Activated CD8-positive, alpha-beta T cell treated with anti-CD3 and anti-CD28 coated beads for 36 hours (primary cell): ENCODE results near the gene SLC35B2. TPM values are rescaled to one million over a fixed set of nuclear protein-coding genes. Genes with fewer than 3 reads are reported as not detected.
A peak's percentile ranks its signal among the peaks of the same experiment; 100 is the strongest.

Experiments
- ATAC-seq: fragments of 200-7000 bp; cut with Tn5 transposase; one replicate; pipeline ENCODE4 v1.10.0; 2021; ENCODE audit warnings: mild to moderate bottlenecking, moderate library complexity
- CTCF ChIA-PET: fragments of 350-600 bp; sonication (Branson Sonifier 250); formaldehyde crosslinking; loops from one replicate; lab custom pipeline; 2021; ENCODE audit warnings: antibody characterized with exemption; lab: Charles Lee
- POLR2A ChIA-PET: fragments of 350-600 bp; sonication (Branson Sonifier 250); formaldehyde crosslinking; loops from one replicate; lab custom pipeline; 2021; ENCODE audit warnings: antibody characterized with exemption; lab: Charles Lee
- DNase-seq: peaks from one replicate; pipeline ENCODE4 v3.0.0-alpha.2; 2020
- H3K27ac Mint-ChIP-seq: one replicate; pipeline ENCODE4 v1.8.0; 2021; ENCODE audit warnings: mild to moderate bottlenecking, mixed read lengths
- H3K27me3 Mint-ChIP-seq: one replicate; pipeline ENCODE4 v1.8.0; 2021; ENCODE audit warnings: mixed read lengths
- H3K36me3 Mint-ChIP-seq: one replicate; pipeline ENCODE4 v1.8.0; 2021; ENCODE audit warnings: low read depth, mixed read lengths
- H3K4me1 Mint-ChIP-seq: one replicate; pipeline ENCODE4 v1.8.0; 2021; ENCODE audit warnings: low read depth, mixed read lengths
- H3K4me3 Mint-ChIP-seq: one replicate; pipeline ENCODE4 v1.8.0; 2021; ENCODE audit warnings: mild to moderate bottlenecking, moderate library complexity, mixed read lengths
- H3K9me3 Mint-ChIP-seq: one replicate; pipeline ENCODE4 v1.8.0; 2021; ENCODE audit warnings: mixed read lengths
- intact Hi-C: fragments of 100-400 bp; cut with micrococcal nuclease; formaldehyde crosslinking; loops from one replicate; pipeline ENCODE4 v1.10.0; 2022
- total RNA-seq, 2 experiments: library from RNA; stranded (reverse); gene quantifications; one replicate each; pipeline ENCODE4 v1.2.3, GENCODE V29; 2021
- TF ChIP-seq, protein P1 (sequence below): fragments of 200-600 bp; IDR thresholded peaks from one replicate; pipeline ENCODE4 v1.8.0; 2022; ENCODE audit warnings: antibody characterized with exemption, mild to moderate bottlenecking

SLC35B2 gene
- total RNA-seq, 2 experiments from 2014 or later = 15.4 to 16.7 TPM

DNA sequence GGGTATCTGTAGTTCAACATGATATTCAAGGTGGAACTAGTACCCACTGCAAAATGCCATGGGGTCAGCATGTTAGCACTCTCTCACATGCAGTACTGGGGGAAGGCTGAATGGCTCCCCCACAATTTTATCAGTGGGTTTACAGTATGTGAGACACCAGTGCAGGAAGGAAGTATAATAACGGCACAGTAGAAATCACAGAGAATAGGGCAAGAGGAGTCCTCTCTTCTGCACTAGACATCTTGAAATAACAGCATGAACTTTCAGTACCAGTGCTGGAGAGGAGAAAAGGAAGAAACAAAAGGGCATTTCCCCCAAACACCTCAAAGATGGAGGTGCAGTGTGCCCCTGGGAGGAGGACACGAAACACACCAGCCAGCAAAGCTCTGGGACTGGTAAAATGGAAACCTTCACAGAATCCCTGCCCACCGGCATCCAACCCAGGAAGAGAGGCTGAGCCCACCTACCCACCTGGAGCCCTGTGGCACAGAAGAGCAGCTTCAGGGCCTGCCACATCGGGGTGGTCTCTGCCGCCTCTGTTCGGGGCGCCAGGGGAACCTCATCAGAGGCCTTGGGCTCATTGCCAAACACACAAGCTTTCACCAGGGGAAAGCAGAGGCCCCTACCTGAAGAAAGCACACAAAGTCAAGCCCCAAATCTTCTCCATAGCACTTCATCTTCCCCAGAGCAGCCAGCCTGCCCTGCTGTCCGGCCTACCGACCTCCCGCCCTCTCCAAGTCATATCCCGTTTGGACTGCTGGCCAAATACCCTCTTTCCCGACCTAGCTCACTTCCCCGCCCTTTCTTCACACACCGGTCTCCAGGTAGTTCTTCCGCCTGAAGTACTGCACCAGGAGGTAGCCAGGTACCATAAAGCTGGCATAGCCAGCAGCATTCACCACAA is 1.2 kb downstream of the SLC35B2 start:
- peak; percentile 41 for DNase-seq
- TF ChIP-seq, protein P1, sequence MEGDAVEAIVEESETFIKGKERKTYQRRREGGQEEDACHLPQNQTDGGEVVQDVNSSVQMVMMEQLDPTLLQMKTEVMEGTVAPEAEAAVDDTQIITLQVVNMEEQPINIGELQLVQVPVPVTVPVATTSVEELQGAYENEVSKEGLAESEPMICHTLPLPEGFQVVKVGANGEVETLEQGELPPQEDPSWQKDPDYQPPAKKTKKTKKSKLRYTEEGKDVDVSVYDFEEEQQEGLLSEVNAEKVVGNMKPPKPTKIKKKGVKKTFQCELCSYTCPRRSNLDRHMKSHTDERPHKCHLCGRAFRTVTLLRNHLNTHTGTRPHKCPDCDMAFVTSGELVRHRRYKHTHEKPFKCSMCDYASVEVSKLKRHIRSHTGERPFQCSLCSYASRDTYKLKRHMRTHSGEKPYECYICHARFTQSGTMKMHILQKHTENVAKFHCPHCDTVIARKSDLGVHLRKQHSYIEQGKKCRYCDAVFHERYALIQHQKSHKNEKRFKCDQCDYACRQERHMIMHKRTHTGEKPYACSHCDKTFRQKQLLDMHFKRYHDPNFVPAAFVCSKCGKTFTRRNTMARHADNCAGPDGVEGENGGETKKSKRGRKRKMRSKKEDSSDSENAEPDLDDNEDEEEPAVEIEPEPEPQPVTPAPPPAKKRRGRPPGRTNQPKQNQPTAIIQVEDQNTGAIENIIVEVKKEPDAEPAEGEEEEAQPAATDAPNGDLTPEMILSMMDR = no peak
- Mint-ChIP-seq H3K4me1 (peaks cover 66% of the 10 kb centered on the region), H3K4me3 (peak overlapping the region; percentile 85), H3K27ac (peak overlapping the region; percentile 85), H3K36me3 (peaks cover 43% of the 10 kb centered on the region), H3K9me3 (no peaks in the 10 kb centered on the region), H3K27me3 (no peaks in the 10 kb centered on the region)
- ChIA-PET POLR2A (interaction anchor here (0.7 to 17.2 kb wide), 17 partner anchors 7 to 102 kb away, joined by 3 to 486 read pairs (median 5); partner anchors contain the start of genes AARS2, HSP90AB1, SLC29A1 and TMEM151B), CTCF (interaction anchor here (0.9 to 3.8 kb wide), 18 partner anchors 8 to 160 kb away, joined by 3 to 47 read pairs (median 6); partner anchors contain the start of genes HSP90AB1, SLC29A1 and TMEM151B)
- ATAC-seq = peak; percentile 21
- intact Hi-C loops = no loop called here

DNA sequence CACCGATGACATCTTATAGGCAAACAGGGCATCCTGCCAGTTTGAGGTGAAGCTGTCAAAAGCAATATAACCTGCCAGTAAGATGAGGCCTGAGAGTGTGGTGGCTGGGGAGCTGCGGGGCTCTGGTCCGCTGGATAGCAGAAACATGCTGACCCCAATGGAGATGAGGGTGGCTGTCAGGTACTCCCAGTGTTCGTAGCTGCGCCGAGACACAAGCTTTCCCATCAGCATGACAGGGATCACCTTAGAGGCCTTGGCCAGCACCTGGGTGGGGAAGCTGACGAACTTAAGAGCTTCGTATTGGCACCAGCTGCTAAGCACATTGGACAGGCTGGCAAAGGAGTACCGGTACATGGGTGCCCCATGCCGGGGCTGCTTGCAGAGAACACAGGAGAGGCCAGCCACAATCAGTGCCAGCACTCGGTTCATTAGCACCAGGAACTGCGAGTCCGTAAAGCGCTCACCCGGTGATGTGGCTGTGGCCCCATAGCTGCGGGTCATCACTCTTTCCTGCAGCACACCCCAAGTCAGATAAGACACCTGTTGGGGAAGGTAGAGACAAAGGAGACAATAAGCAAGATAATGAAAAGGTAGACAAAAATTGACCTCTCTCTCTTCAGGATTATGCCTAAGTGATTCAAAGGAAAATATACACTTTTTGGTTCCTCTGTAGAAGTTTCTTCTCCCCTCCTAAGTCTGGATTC is 2.1 kb downstream of the SLC35B2 start:
- peaks cover 48% of the 10 kb centered on the region for H3K36me3 Mint-ChIP-seq
- H3K4me3 Mint-ChIP-seq = peak overlapping the region; percentile 85
- peak; percentile 1 for ATAC-seq
- CTCF ChIA-PET = interaction anchor here (1.1 to 3.8 kb wide), 7 partner anchors 8 to 160 kb away, joined by 3 to 47 read pairs (median 10); partner anchors contain the start of gene HSP90AB1
- POLR2A ChIA-PET = interaction anchor here (0.8 to 17.2 kb wide), 12 partner anchors 8 to 130 kb away, joined by 3 to 486 read pairs (median 4); partner anchors contain the start of genes AARS2, HSP90AB1 and SLC29A1
- H3K4me1 Mint-ChIP-seq = peaks cover 66% of the 10 kb centered on the region
- peak overlapping the region; percentile 85 for H3K27ac Mint-ChIP-seq
- intact Hi-C loops = no loop called here
- H3K9me3 Mint-ChIP-seq = no peaks in the 10 kb centered on the region
- no peaks in the 10 kb centered on the region for H3K27me3 Mint-ChIP-seq
- peak; percentile 41 for DNase-seq
- TF ChIP-seq, protein P1 = no peak

DNA sequence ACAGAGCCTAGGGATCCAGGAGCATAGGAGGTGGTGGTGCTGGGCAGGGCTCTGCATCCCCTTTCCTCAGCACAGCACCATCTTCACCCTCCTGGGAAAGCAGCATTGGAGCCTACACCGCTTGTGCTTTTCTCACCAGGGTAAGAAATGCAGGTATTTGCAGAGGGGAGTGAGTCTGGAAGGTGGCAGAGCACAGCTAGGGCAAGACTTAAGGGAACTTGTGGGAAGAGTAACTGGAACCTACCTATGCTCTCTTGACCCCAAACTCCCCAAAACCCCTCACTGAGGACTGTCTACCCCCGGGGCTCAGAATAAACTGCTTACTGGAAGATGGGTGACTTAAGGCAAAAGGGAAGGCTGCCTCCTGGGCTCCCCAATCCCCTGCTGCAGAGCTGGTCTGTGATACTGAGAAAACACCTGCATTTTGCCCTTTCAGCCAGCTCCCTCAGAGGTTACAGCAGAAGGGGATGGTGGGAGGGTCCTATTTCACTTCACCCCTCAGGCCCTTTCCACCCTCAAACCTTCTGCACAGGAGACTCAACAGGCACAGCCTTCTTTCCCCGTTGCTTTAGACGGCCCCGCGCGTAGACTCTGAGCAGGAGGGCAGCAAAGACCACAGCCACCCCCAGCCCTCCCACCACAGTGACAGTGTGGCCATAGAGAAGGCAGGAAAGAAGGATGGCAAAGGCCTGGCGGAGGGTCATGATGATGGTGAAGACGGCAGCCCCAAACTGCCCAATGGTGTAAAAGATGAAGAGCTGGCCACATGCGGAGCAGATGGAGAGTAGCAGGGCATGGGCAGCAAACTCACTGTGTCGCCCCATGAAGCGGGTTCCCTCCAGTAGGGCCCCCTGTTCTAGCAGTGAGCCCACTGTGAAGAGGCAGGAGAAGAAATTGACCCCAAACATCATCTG is 2.9 kb downstream of the SLC35B2 start:
- Mint-ChIP-seq H3K4me1 (peaks cover 74% of the 10 kb centered on the region), H3K36me3 (peaks cover 56% of the 10 kb centered on the region), H3K27ac (peak overlapping the region; percentile 85), H3K27me3 (no peaks in the 10 kb centered on the region), H3K9me3 (no peaks in the 10 kb centered on the region), H3K4me3 (peak overlapping the region; percentile 85)
- TF ChIP-seq, protein P1 = no peak
- DNase-seq (peak; percentile 42), ATAC-seq (peak; percentile 1)
- intact Hi-C loops = no loop called here
- ChIA-PET CTCF (interaction anchor here (0.8 to 3.2 kb wide), 8 partner anchors 7 to 159 kb away, joined by 3 to 12 read pairs (median 6); no protein-coding TSS in a partner anchor), POLR2A (interaction anchor here (0.8 to 17.2 kb wide), 14 partner anchors 8 to 130 kb away, joined by 3 to 486 read pairs (median 4); partner anchors contain the start of genes AARS2, HSP90AB1 and SLC29A1)

DNA sequence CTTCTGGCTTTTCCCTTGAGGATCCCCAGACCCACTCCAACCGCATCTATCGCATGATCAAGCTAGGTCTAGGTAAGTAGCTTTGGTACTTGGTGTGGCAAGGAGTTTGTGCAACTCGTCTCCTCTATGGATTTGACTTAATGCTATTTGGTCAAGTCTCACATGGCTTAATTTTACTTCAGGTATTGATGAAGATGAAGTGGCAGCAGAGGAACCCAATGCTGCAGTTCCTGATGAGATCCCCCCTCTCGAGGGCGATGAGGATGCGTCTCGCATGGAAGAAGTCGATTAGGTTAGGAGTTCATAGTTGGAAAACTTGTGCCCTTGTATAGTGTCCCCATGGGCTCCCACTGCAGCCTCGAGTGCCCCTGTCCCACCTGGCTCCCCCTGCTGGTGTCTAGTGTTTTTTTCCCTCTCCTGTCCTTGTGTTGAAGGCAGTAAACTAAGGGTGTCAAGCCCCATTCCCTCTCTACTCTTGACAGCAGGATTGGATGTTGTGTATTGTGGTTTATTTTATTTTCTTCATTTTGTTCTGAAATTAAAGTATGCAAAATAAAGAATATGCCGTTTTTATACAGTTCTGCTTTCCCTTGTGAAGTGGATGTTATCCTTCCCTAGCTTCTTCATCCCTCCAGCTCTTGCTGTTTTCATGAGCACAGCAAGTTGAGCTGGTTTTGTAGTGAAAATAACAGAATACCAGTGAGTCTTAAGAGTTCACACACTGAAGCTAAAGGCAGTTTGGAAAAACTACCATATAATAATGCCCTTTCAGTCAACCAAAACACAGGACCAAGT is 3.8 kb downstream of the SLC35B2 start:
- no peaks in the 10 kb centered on the region for H3K9me3 Mint-ChIP-seq
- peak; percentile 15 for ATAC-seq
- POLR2A ChIA-PET = interaction anchor here (0.8 to 17.2 kb wide), 7 partner anchors 8 to 81 kb away, joined by 3 to 486 read pairs (median 11); partner anchors contain the start of genes HSP90AB1 and SLC29A1
- TF ChIP-seq, protein P1 = peak; percentile 71
- no peaks in the 10 kb centered on the region for H3K27me3 Mint-ChIP-seq
- peak overlapping the region; percentile 5 for H3K4me3 Mint-ChIP-seq
- peaks cover 61% of the 10 kb centered on the region for H3K36me3 Mint-ChIP-seq
- CTCF ChIA-PET = interaction anchor here (0.8 to 3.0 kb wide), 8 partner anchors 8 to 158 kb away, joined by 3 to 12 read pairs (median 6); partner anchors contain the start of gene SLC29A1
- intact Hi-C loops = no loop called here
- H3K4me1 Mint-ChIP-seq = peaks cover 81% of the 10 kb centered on the region
- H3K27ac Mint-ChIP-seq = peak overlapping the region; percentile 59
- DNase-seq = peak; percentile 81
